ENCODE measurements around the gene TEX2.

Gene TEX2

GRCh38 chr17:64113006-64113405, 150.1 kb downstream of the TEX2 start:
- DNase-seq (ENCODE audit: low read depth): no peak

- no peak for DNase-seq (ENCODE audit: low read depth)
These were observed 151.2 kb downstream of the TEX2 start for GRCh38 chr17:64111831-64112230.

DNA sequence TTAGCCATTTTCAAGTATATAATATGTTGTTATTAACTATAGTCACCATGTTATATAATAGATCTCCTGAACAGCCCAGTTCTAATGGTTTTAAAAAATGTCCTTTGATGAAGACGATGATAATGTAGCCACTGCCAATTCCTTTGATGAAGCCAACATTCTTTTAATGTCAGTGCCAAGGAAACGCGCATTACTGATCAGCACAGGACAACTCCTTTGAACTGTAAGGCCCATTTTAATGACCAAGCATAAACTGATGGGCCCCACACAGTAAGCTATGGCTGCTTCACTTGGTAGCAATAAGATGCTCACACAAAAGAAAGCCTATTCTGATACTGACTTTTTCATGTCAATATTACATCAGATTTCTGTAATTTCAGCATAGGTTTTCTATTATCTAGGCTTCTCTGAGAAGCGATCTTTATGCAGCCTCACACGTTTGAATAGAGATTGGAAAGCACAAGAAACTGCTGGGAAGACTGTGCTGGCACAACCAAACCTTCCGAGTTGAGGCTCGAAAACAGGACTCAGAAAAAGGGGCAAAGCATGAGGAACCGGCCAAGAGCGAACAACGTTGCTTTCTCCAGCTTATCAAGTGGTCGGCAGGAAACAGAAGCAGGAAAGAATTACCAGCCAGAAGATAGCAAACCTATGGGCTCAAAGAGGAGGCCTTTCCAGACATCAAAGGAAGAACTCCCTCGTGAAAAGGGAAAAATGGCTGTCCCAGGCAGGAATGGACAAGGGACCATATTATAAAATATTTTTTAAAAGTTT, 152.5 kb downstream of the TEX2 start:
- no peak for DNase-seq (ENCODE audit: low read depth)

DNA sequence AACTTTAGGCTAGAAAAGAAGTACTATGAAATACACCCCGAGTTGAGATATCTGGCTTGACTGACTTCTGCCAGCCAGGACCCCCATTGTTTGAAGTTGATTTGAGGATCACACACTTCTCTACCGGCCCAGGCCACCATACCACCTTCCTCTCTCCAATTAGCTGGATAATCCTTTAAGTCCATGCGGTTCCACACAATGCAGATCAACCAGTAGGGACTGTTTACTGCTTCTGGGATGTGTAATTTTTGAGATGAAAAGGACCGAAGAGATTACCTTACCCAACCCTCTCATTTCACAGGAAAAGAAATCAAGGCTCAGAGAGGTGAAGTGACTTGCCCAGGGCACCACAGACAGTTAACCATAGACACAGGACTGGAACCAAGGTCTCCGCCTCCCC, 153.7 kb downstream of the TEX2 start:
- DNase-seq (ENCODE audit: low read depth): no peak

DNA sequence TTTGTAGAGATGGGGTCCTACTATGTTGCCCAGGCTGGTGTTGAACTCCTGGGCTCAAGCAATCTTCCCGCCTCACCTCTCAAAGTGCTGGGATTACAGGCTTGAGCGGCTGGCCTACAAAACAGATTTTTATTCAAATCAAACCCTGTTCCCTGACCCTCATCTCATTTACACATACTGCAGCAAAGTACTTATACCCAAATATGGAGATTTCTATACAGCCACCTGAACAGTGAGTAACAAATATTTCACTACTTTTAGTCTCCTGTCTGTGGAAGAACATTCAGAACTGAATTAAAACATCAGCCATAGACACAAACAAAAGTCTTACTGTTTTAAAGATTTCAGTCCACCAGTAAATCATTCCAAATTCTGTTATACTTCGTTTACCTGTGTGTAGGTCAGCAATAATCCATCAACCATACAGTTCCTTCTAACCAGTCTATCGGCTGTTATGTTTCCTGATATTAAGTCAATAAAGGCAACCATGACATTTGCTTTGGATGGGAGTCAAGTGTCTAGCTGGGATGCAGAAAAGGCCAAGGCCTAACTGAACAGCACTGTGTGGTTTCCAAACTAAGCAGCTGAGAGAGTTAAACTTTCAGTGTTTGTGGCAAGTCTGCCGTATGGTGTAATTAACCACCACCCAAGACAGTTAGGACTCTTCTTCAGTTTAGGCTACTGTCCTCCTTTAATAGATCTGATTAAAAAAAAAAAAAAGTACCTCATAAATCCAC, 155.4 kb downstream of the TEX2 start:
- DNase-seq (ENCODE audit: low read depth): no peak

DNA sequence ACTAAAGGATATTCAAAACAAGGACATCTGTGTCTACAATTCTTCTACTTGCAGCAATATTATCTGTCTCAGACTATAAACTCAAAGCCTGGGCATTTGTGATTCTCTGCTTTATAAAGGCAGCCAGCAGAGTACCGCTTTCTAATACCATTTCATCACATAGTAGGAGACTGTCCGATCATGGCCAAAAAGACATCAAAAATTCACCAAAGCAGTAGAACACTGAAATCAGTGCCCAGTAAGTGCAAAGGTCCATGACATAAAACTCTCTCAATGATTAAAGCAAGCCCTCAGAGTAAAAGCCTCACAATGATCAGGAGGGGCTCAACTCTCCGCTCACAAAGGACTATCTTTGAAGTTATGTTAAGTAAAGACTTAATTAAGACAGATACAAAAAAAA, 156.1 kb downstream of the TEX2 start:
- DNase-seq (ENCODE audit: low read depth): no peak

- DNase-seq (ENCODE audit: low read depth): no peak
These were observed 159.4 kb downstream of the TEX2 start for GRCh38 chr17:64103391-64104364.

DNA sequence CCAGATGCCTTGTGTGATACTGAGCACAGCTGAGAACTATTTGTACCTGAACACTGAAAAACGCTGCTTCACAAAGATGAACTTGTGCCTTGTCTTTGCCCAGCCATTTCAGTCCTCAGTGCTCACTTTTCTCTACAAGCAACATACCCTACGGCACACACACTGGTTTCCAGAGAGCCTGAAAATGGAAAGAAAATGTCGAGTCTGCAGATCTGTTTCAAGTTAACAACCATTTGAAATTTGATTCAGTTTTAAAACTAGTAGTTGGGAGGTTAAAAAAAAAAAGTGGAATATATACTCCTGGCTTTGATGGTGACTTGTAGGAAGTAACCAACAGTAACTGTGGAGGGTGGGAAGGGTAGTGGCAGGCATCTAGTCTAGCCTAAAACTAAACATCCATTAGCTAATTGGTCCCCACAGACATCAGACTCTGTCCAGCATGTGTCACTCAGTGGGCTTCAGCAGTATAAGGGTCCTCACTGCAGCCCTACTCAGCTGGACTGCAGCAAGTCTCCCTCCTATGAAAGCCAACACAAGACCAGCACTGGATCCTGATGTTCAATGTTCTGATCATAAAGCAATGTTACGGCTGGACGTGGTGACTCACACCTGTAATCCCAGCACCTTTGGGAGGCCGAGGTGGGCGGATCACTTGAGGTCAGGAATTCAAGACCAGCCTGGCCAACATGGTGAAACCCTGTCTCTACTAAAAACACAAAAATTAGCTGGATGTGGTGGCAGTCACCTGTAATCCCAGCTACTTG, 160.3 kb downstream of the TEX2 start:
- DNase-seq (ENCODE audit: low read depth): no peak

DNA sequence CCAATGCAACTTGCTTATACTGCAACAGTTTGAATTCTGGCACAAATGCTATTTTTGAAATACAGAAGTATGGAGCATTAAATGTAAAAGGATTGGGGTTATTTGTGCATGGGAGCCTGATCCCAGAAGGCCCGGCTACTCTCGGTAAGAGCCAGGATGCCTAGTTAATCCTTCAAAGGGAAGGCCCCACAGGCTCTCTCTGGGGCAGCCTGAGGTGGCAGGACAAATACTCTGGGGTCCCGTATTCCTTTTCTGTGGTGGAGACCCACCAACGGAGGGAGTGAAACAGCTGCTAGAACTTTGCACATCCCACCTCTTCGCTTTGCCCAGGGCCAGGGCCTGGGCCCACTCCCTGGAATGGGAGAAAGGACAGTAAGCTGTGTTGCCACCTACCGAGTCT, 163.5 kb downstream of the TEX2 start:
- no peak for DNase-seq (ENCODE audit: low read depth)

Data from stimulated activated CD8-positive, alpha-beta memory T cell treated with anti-CD3 and anti-CD28 coated beads, Interleukin-15, amount 100 ng/mL, for 24 hours (primary cell).